KOPT-K1 (cell line): ENCODE results near the gene INPP5A.
A peak's percentile ranks its signal among the peaks of the same experiment; 100 is the strongest.
"Not testable (repeated sequence)": the region's sequence is repeated elsewhere in the genome, so short reads cannot be mapped to it uniquely, and the experiment has no call there.

Experiments
- H3K27ac ChIP-seq: fragments of 200-600 bp; sonication (generic); 2 replicates; pipeline ENCODE4 v1.5.1; 2016; ENCODE audit warnings: antibody characterized with exemption, mild to moderate bottlenecking, low read depth, low read length; ENCODE audit not compliant: poor library complexity, severe bottlenecking
- H3K36me3 ChIP-seq: fragments of 200-600 bp; sonication (generic); 2 replicates; pipeline ENCODE4 v1.5.1; 2017; ENCODE audit warnings: antibody characterized with exemption, mild to moderate bottlenecking, low read length, moderate library complexity; ENCODE audit not compliant: insufficient read depth
- H3K9me3 ChIP-seq: fragments of 200-600 bp; sonication (generic); 2 replicates; pipeline ENCODE4 v1.5.1; 2017; ENCODE audit warnings: antibody characterized with exemption, low read length, mild to moderate bottlenecking; ENCODE audit not compliant: insufficient read depth, poor library complexity, severe bottlenecking

Gene INPP5A

GRCh38 chr10:132537684-132538001 lies at the start of gene INPP5A:
Gene INPP5A, plus strand, starts transcription at chr10:132537787. Its CDS starts 310 bp downstream, at chr10:132538097.
- peak within 1 kb of the TSS; percentile 72 for H3K27ac ChIP-seq
- no peaks in the 10 kb centered on the region for H3K9me3 ChIP-seq

GRCh38 chr10:132488231-132488821 lies 49.3 kb upstream of the INPP5A start:
- no peak overlapping the region for H3K27ac ChIP-seq
- no peaks in the 10 kb centered on the region for H3K36me3 ChIP-seq
- no peaks in the 10 kb centered on the region for H3K9me3 ChIP-seq

More at GRCh38 chr10:132537684-132538001, at the start of gene INPP5A:
- H3K36me3 ChIP-seq, result no peaks in the 10 kb centered on the region

- Histone ChIP-seq H3K9me3 (no peaks in the 10 kb centered on the region), H3K27ac (no peak overlapping the region), H3K36me3 (no peaks in the 10 kb centered on the region)
Observed at GRCh38 chr10:132489053-132489703, 48.4 kb upstream of the INPP5A start.

- no peaks in the 10 kb centered on the region for H3K9me3 ChIP-seq
- no peak overlapping the region for H3K27ac ChIP-seq
- no peaks in the 10 kb centered on the region for H3K36me3 ChIP-seq
Observed at GRCh38 chr10:132489704-132490534, 47.7 kb upstream of the INPP5A start.

- H3K36me3 ChIP-seq, H3K27ac ChIP-seq, H3K9me3 ChIP-seq: not testable (repeated sequence)
Observed at GRCh38 chr10:132491534-132491933, 46.1 kb upstream of the INPP5A start.

DNA sequence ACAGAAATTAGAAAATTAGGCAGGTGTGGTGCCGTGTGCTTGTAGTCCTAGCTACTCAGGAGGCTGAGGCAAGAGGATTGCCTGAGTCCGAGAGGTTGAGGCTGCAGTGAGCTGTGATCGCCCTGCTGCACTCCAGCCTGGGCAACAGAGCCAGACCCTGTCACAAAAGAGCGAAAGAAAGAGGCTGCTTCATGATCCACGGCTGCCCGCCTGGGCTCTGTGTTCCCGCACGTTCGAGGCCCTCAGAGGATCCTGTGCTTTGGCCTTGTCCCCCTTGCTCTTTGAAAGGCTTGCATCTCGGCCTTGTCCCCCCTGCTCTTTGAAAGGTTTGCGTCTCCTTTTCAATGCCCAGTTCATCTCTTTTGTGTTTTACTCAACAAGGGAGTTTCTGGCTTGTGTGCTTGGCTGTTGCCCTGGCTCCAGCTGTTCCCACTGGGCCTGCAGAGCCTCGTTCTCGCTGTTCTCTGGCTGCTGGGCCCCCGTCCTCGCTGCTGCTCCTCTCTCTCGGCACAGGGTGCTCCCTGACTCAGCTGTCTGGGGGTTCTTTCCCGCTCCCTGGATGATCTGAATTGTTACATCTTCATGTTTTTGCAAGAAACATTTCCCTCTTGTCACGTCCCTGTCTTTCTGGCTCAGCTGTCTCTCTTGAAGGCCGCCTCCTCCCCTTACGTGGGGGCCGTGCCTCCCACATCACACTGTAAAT lies 45.1 kb upstream of the INPP5A start:
- Histone ChIP-seq H3K27ac (no peak overlapping the region), H3K9me3 (no peaks in the 10 kb centered on the region), H3K36me3 (no peaks in the 10 kb centered on the region)

DNA sequence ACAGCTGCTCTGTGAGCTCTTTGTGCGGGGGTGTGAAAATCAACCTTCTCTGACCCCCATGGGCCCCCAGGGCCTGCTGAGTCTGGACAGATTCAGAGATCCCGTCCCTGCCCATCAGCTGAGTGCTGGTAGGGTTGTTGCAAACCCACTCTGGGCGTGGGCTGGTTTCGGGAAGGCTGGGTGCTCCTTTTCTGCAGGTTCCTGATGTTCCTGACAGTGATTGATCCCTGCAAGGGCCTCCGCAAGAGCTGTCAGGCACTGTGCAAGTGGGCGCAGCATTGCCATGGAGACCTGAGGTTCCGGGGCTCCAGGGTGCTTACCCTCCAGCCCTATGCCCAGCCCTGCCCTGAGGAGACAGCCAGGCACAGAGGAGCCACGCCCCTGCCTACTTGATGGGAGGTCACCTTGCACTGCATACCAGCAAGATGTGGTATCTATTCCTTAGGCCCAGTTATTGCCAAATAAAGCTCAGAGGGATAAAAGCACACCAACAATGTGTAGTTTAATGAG lies 44.3 kb upstream of the INPP5A start:
- Histone ChIP-seq H3K36me3 (no peaks in the 10 kb centered on the region), H3K9me3 (no peaks in the 10 kb centered on the region)

GRCh38 chr10:132493756-132494290 lies 43.8 kb upstream of the INPP5A start:
- Histone ChIP-seq H3K36me3 (no peaks in the 10 kb centered on the region), H3K27ac (no peak overlapping the region)

More for the DNA sequence above, 44.3 kb upstream of the INPP5A start:
- no peak overlapping the region for H3K27ac ChIP-seq

DNA sequence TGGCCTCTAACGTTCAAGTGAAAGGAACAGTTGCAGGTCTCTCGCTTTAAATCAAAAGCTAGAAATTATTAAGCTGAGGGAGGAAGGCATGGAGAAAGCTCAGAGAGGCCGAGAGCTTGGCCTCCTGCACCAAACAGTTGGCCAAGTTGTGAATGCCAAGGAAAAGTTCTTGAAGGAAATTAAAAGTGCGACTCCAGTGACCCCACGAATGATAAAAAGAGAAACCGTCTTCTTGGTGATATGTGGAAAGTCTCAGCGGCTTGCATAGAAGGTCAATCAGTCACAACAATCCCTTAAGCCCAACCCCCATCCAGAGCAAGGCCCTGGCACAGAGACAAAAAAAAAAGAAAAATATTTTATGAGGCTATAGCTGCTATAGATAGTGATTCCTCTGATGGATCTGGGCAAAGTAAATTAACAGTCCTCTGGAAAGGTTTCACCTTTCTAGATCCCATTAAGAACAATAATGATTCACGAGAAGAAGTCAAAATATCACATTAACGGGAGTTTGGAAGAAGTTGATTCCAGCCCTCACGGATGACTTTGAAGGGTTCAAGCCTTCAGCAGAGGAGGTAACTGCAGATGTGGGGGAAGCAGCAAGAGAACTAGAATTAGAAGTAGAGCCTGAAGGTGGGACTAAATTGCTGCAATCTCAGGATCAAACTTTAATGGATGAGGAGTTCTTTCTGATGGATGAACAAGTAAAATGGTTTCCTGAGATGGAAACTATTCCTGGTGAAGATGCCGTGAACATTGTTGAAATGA lies 42.5 kb upstream of the INPP5A start:
- H3K27ac ChIP-seq, result no peak overlapping the region
- no peaks in the 10 kb centered on the region for H3K36me3 ChIP-seq
- H3K9me3 ChIP-seq, result no peaks in the 10 kb centered on the region

More at GRCh38 chr10:132493756-132494290, 43.8 kb upstream of the INPP5A start:
- no peaks in the 10 kb centered on the region for H3K9me3 ChIP-seq

GRCh38 chr10:132496360-132497062 lies 41.1 kb upstream of the INPP5A start:
- no peak overlapping the region for H3K27ac ChIP-seq
- H3K36me3 ChIP-seq, result no peaks in the 10 kb centered on the region
- no peaks in the 10 kb centered on the region for H3K9me3 ChIP-seq

DNA sequence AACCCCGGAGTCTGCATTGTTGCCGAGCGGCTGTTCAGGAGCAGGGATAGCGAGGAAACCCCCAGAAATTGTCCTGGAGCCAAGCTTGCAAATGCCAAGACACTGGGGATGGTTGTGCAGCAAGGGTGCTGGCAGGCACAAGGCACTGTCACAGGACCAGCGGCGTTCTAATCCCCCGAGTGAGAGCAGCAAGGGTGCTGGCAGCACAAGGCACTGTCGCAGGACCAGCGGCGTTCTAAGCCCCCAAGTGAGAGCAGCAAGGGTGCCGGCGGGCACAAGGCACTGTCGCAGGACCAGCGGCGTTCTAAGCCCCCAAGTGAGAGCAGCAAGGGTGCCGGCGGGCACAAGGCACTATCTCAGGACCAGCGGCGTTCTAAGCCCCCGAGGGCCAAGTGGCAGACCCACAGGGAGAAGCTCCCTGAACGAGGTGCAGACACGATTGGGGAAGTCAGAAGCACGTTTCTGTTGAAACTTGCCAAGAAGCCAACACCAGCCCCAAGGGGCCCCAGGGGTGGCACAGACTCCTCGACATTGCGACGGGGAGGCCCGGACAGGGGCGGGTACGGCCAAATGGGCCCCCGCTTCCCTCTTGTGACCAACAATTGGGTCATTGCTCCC lies 40.4 kb upstream of the INPP5A start:
- Histone ChIP-seq H3K27ac (no peak overlapping the region), H3K9me3 (no peaks in the 10 kb centered on the region), H3K36me3 (no peaks in the 10 kb centered on the region)

DNA sequence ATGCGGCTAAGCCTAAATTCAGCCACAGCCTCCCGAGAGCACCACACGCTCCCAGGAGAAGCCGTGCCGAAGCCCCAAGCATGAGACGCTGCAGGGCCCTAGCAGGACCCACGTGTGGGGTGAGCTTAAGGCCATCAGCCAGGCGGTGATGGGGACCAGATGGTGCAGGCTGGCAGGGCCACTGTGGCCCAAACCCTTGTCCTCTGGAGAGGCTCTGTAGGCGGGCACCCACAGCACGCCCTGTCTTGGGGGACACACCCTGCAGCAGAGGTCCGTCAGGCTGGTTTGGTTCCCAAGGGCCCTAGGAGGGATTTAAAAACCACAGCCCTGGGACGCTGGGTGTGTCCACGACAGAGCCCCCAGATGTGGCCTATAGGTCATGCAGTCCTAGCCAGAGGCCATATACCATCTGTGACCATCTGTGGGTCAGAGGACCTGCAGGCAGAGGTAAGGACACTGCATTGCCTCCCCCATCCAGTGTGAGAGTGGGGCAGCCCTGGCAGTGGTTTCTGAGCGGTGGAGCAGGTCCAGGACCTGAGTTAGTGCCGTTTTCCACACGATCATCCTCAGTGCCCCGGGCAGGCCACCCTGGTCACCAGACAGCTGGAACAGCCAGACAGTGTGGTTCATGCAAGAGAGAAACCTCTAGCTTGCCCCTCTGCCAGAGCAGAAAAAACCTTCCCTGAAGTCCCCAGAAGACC lies 39.6 kb upstream of the INPP5A start:
- Histone ChIP-seq H3K36me3 (no peaks in the 10 kb centered on the region), H3K9me3 (no peaks in the 10 kb centered on the region), H3K27ac (no peak overlapping the region)
